ENCODE measurements around the gene ZBTB7C. TPM values are rescaled to one million over a fixed set of nuclear protein-coding genes. Genes with fewer than 3 reads are reported as not detected.

ZBTB7C gene
- total and polyA plus RNA-seq, 2 of the 4 experiments (the other 2 are of a cell fraction), result not detected

DNA sequence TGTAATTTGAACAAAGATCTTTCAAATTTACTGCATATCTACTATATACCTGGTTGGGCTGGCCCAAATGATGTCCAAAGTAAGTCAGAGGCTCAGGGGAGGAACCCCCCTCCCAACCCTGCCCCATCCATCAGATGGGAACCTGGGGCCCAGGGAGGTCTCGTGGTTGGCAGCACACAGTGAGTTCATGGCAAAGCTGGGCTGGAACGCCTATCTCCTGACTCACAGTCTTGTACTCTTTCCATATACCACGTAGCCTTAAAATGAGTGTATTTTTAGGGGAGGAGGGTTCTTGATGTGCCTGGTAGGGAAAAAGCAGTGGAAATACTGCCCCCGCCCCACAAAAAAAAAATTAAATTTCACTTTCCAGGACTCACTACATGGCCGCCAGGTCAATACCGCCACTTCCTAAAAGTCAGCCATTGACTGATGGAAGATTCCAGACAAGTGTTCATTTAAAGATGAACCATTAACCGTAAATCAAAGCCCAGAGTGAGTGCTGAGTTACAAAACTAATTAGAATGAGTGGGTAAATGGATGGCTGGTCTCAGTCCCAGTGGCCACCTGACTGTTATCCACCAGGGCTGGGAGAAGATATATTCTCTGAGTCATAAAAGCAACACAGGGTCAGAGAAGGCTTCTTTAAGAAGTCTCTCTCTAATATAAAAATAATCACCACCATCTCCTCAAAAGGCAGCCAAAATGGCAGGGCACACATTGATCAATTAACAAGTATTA, 80.5 kb downstream of the ZBTB7C start:
- Histone ChIP-seq H3K9me1 (ENCODE audit: insufficient read depth, low read length) (no peaks in the 10 kb centered on the region), H3K23ac (ENCODE audit: low read depth, low read length) (no peak overlapping the region), H2BK20ac (ENCODE audit: low read depth, low read length) (no peak overlapping the region), H3K4ac (ENCODE audit: low read depth, low read length) (no peak overlapping the region), H4K5ac (ENCODE audit: low read depth, low read length) (no peak overlapping the region), H3K4me1 (ENCODE audit: control insufficient read depth, insufficient read depth, low read length) (no peaks in the 10 kb centered on the region; the same call in 1 of the 2 replicates), H3K9ac (ENCODE audit: low read depth, low read length) (no peak overlapping the region), H2BK15ac (ENCODE audit: low read depth, low read length) (no peak overlapping the region), H2AK5ac (ENCODE audit: low read depth, low read length) (no peak overlapping the region), H2BK5ac (ENCODE audit: low read depth, low read length, poor library complexity, severe bottlenecking) (no peak overlapping the region), H4K8ac (ENCODE audit: low read depth in 2 of 2, low read length in 2 of 2) (no peak overlapping the region), H3K18ac (ENCODE audit: low read depth, low read length) (no peak overlapping the region), H3K4me2 (ENCODE audit: low read depth, low read length) (no peak overlapping the region), H3K4me3 (ENCODE audit: insufficient read depth, low read depth, low read length) (no peak overlapping the region), H2AK9ac (replicated peaks; ENCODE audit: low read depth, low read length, poor library complexity) (no peak overlapping the region), H3K27me3 (ENCODE audit: control insufficient read depth, insufficient read depth, low read length) (peaks cover 9% of the 10 kb centered on the region), H2BK120ac (ENCODE audit: low read depth, low read length) (no peak overlapping the region), H3K9me3 (ENCODE audit: control insufficient read depth, insufficient read depth, low read length) (no peaks in the 10 kb centered on the region), H3K56ac (ENCODE audit: extremely low read depth, insufficient read depth, low read length) (no peak overlapping the region), H4K91ac (ENCODE audit: insufficient read depth, low read depth, low read length) (no peak overlapping the region), H4K20me1 (ENCODE audit: insufficient read depth, low read length) (no peaks in the 10 kb centered on the region), H3K27ac (ENCODE audit: insufficient read depth, low read length) (no peak overlapping the region), H3K14ac (replicated peaks; ENCODE audit: low read depth, low read length) (no peak overlapping the region), H3K36me3 (ENCODE audit: control insufficient read depth, insufficient read depth, low read length) (no peaks in the 10 kb centered on the region), H2AFZ (replicated peaks; ENCODE audit: low read length, poor library complexity) (no peak overlapping the region), H3K79me1 (ENCODE audit: low read depth in 1 of 2, low read length in 2 of 2) (no peaks in the 10 kb centered on the region)
- ChIA-PET POLR2A (ENCODE audit: unreplicated experiment) (no interaction called here), CTCF (no interaction called here)
- 100% methylated on average over 1 of the region's 7 CpGs; no CpG with 5 or more reads in 1 of the 2 experiments for WGBS, 2 experiments (ENCODE audit: extremely low coverage in 2 of 2, insufficient read length in 1 of 2)
- ATAC-seq (ENCODE audit: low read depth), result no peak
- BruUV-seq (replicated peaks), result no TSS peak
- TF ChIP-seq MAFK (IDR thresholded peaks at IDR 0.05; ENCODE audit: low read depth, low read length), result no peak
- TF ChIP-seq CHD1 (IDR thresholded peaks at IDR 0.05; ENCODE audit: low read depth, low read length), result no peak
- no peak for TF ChIP-seq CEBPB (IDR thresholded peaks at IDR 0.05; ENCODE audit: low read depth, low read length)
- no peak for TF ChIP-seq FOS (IDR thresholded peaks at IDR 0.05; ENCODE audit: low read depth, low read length)
- TF ChIP-seq NFE2L2 (IDR thresholded peaks at IDR 0.05; ENCODE audit: low read depth, low read length), result no peak
- TF ChIP-seq MXI1 (IDR thresholded peaks at IDR 0.05; ENCODE audit: borderline replicate concordance, low read depth, low read length), result no peak
- TF ChIP-seq BHLHE40 (IDR thresholded peaks at IDR 0.05; ENCODE audit: low read depth, low read length), result no peak
- TF ChIP-seq, protein P1, sequence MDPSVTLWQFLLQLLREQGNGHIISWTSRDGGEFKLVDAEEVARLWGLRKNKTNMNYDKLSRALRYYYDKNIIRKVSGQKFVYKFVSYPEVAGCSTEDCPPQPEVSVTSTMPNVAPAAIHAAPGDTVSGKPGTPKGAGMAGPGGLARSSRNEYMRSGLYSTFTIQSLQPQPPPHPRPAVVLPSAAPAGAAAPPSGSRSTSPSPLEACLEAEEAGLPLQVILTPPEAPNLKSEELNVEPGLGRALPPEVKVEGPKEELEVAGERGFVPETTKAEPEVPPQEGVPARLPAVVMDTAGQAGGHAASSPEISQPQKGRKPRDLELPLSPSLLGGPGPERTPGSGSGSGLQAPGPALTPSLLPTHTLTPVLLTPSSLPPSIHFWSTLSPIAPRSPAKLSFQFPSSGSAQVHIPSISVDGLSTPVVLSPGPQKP (IDR thresholded peaks at IDR 0.05; ENCODE audit: borderline replicate concordance, low read depth, low read length), result no peak
- TF ChIP-seq, protein P2, sequence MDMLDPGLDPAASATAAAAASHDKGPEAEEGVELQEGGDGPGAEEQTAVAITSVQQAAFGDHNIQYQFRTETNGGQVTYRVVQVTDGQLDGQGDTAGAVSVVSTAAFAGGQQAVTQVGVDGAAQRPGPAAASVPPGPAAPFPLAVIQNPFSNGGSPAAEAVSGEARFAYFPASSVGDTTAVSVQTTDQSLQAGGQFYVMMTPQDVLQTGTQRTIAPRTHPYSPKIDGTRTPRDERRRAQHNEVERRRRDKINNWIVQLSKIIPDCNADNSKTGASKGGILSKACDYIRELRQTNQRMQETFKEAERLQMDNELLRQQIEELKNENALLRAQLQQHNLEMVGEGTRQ (IDR thresholded peaks at IDR 0.05; ENCODE audit: low read depth, low read length), result no peak
- TF ChIP-seq RAD21 (IDR thresholded peaks at IDR 0.05; ENCODE audit: low read length), result no peak
- TF ChIP-seq, protein P3, sequence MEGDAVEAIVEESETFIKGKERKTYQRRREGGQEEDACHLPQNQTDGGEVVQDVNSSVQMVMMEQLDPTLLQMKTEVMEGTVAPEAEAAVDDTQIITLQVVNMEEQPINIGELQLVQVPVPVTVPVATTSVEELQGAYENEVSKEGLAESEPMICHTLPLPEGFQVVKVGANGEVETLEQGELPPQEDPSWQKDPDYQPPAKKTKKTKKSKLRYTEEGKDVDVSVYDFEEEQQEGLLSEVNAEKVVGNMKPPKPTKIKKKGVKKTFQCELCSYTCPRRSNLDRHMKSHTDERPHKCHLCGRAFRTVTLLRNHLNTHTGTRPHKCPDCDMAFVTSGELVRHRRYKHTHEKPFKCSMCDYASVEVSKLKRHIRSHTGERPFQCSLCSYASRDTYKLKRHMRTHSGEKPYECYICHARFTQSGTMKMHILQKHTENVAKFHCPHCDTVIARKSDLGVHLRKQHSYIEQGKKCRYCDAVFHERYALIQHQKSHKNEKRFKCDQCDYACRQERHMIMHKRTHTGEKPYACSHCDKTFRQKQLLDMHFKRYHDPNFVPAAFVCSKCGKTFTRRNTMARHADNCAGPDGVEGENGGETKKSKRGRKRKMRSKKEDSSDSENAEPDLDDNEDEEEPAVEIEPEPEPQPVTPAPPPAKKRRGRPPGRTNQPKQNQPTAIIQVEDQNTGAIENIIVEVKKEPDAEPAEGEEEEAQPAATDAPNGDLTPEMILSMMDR (conservative IDR thresholded peaks at IDR 0.05; ENCODE audit: low read depth, low read length), result no peak
- TF ChIP-seq RCOR1 (IDR thresholded peaks at IDR 0.05; ENCODE audit: insufficient replicate concordance, low read length), result no peak
- intact Hi-C loops (cut with micrococcal nuclease) (no loop called here), dilution Hi-C loops (cut with HindIII; ENCODE audit: low sequenced_read_pairs, unreplicated experiment) (no loop called here), in situ Hi-C loops (cut with MboI; ENCODE audit: low sequenced_read_pairs) (no loop called here)
- peak; percentile 46 for DNase-seq
